HL-60 (cell line): ENCODE data around the gene METTL9.
"Not testable (repeated sequence)": the region's sequence is repeated elsewhere in the genome, so short reads cannot be mapped to it uniquely, and the experiment has no call there.

Source experiments
- DNase-seq, 2 experiments: peaks; one replicate each; pipeline ENCODE4 v3.0.0-alpha.2; 2010 to 2020; ENCODE audit warnings: low read depth in 1 of 2, low spot score in 1 of 2
- H3K27ac ChIP-seq: fragments of 250-450 bp; sonication (Bioruptor Pico); replicated peaks from 2 replicates; pipeline ENCODE4 v1.5.1; 2020; ENCODE audit warnings: mild to moderate bottlenecking, moderate library complexity
- H3K27me3 ChIP-seq: fragments of 250-450 bp; sonication (Bioruptor Pico); 2 replicates; pipeline ENCODE4 v1.5.1; 2021; ENCODE audit warnings: mild to moderate bottlenecking, moderate library complexity; ENCODE audit not compliant: insufficient read depth, poor library complexity, severe bottlenecking
- H3K4me3 ChIP-seq: replicated peaks from 2 replicates; pipeline ENCODE4 v1.5.1; 2011; ENCODE audit warnings: mild to moderate bottlenecking, control low read depth, low read length; ENCODE audit not compliant: insufficient read depth
- GABPA ChIP-seq: IDR thresholded peaks from 2 replicates; pipeline ENCODE4 v1.6.1; 2012; ENCODE audit warnings: low read depth
- POLR2AphosphoS5 ChIP-seq: IDR thresholded peaks from 2 replicates; pipeline ENCODE4 v1.6.1; 2012; ENCODE audit warnings: low read depth
- SPI1 ChIP-seq: IDR thresholded peaks from 2 replicates; pipeline ENCODE4 v1.6.1; 2012; ENCODE audit warnings: low read depth, mild to moderate bottlenecking, borderline replicate concordance
- TF ChIP-seq, protein P1 (sequence below): IDR thresholded peaks from one replicate; pipeline ENCODE4 v1.5.1; 2011; ENCODE audit warnings: low read length, control low read depth, inconsistent platforms; ENCODE audit not compliant: insufficient read depth
- TF ChIP-seq, protein P2 (sequence below): IDR thresholded peaks from 2 replicates; pipeline ENCODE4 v1.6.1; 2012; ENCODE audit warnings: low read depth; ENCODE audit not compliant: insufficient replicate concordance

The METTL9 gene

DNA sequence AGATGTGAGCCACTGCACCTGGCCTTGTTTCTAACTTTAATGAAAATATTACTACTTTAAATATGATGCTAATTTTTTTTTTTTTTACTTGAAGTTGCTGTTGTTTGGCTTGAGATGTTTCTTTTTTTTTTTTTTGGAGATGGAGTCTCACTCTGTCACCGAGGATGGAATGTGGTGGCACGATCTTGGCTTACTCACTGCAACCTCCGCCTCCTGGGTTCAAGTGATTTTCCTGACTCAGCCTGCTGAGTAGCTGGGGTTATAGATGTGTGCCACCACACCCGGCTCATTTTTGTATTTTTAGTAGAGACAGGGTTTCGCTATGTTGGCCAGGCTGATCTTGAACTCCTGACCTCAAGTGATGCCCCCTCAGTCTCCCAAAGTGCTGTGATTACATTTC is 29.4 kb downstream of the METTL9 start:
- no peaks in the 10 kb centered on the region for H3K27me3 ChIP-seq
- TF ChIP-seq POLR2AphosphoS5 = no peak
- no peak for TF ChIP-seq GABPA
- no peak for TF ChIP-seq SPI1
- TF ChIP-seq, protein P1, sequence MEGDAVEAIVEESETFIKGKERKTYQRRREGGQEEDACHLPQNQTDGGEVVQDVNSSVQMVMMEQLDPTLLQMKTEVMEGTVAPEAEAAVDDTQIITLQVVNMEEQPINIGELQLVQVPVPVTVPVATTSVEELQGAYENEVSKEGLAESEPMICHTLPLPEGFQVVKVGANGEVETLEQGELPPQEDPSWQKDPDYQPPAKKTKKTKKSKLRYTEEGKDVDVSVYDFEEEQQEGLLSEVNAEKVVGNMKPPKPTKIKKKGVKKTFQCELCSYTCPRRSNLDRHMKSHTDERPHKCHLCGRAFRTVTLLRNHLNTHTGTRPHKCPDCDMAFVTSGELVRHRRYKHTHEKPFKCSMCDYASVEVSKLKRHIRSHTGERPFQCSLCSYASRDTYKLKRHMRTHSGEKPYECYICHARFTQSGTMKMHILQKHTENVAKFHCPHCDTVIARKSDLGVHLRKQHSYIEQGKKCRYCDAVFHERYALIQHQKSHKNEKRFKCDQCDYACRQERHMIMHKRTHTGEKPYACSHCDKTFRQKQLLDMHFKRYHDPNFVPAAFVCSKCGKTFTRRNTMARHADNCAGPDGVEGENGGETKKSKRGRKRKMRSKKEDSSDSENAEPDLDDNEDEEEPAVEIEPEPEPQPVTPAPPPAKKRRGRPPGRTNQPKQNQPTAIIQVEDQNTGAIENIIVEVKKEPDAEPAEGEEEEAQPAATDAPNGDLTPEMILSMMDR = no peak
- TF ChIP-seq, protein P2, sequence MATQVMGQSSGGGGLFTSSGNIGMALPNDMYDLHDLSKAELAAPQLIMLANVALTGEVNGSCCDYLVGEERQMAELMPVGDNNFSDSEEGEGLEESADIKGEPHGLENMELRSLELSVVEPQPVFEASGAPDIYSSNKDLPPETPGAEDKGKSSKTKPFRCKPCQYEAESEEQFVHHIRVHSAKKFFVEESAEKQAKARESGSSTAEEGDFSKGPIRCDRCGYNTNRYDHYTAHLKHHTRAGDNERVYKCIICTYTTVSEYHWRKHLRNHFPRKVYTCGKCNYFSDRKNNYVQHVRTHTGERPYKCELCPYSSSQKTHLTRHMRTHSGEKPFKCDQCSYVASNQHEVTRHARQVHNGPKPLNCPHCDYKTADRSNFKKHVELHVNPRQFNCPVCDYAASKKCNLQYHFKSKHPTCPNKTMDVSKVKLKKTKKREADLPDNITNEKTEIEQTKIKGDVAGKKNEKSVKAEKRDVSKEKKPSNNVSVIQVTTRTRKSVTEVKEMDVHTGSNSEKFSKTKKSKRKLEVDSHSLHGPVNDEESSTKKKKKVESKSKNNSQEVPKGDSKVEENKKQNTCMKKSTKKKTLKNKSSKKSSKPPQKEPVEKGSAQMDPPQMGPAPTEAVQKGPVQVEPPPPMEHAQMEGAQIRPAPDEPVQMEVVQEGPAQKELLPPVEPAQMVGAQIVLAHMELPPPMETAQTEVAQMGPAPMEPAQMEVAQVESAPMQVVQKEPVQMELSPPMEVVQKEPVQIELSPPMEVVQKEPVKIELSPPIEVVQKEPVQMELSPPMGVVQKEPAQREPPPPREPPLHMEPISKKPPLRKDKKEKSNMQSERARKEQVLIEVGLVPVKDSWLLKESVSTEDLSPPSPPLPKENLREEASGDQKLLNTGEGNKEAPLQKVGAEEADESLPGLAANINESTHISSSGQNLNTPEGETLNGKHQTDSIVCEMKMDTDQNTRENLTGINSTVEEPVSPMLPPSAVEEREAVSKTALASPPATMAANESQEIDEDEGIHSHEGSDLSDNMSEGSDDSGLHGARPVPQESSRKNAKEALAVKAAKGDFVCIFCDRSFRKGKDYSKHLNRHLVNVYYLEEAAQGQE = no peak
- H3K4me3 ChIP-seq = no peak overlapping the region
- no peak for DNase-seq
- H3K27ac ChIP-seq = no peak overlapping the region

DNA sequence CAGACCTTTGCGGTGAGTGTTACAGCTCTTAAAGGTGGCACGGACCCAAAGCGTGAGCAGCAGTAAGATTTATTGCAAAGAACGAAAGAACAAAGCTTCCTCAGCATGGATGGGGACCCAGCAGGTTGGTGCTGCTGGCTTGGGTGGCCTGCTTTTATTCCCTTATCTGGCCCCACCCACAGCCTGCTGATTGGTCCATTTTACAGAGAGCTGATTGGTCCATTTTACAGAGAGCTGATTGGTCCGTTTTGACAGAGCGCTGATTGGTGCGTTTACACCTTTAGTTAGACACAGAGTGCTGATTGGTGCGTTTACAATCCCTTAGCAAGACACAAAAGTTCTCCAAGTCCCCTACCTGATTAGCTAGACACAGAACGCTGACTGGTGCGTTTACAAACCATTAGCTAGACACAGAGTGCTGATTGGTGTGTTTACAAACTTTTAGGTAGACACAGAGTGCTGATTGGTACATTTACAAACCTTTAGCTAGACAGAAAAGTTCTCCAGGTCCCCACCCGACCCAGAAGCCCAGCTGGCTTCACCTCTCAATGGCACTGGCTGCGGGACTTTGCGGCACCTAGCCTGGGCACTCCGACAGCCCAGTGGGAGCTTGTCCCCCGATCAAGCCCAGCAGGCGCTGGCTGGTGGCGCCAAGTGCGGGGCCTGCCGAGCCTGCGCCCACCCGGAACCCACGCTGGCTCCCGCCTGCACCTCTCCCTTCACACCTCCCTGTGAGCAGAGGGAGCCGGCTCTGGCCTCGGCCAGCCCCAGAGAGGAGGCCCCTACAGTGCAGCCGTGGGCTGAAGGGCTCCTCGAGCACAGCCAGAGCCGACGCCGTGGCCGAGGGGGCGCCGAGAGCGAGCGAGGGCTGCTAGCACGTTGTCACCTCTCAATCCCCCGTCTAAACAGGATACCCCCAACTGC is 30.5 kb downstream of the METTL9 start:
- not testable (repeated sequence) for H3K4me3 ChIP-seq, H3K27me3 ChIP-seq, H3K27ac ChIP-seq, DNase-seq

DNA sequence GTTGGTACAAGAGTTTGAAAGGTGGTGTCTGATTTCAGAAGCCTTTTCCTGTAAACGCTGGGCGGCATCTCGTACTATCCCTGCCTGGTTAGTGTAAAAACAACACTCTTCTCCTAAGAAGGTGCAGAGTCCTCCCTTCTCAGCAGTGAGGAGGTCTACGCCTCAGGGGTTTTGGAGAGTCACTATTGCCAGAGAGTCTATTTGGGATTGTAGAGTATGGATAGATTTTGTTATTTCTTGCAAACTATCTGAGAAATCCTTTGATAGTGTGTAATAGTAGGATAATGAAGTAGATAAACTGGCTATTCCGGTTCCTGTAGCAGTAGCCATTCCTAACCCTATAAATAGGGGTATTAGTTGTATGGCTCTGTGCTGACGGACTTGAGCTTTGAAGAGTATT is 31.5 kb downstream of the METTL9 start:
- not testable (repeated sequence) for H3K27ac ChIP-seq

DNA sequence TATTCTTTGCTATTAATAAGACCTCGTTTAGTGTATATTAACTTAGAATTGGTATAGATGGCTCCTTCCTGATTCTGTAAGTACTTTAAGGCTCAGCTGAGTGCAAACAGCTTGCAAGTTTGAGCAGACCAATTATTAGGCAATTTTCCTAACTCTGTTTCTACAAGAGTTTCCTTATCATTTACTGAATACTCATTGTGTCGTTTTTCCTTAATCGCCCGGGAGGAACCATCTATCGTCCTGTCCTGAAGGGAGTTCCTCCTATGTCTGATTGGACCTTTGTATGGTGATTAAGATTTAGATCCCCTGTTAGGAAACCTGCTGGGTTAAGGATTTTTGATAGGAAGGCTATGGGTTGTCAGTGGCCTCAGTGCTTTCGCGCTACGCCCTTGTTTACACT is 32.0 kb downstream of the METTL9 start:
- not testable (repeated sequence) for H3K27ac ChIP-seq, H3K27me3 ChIP-seq, DNase-seq, H3K4me3 ChIP-seq

More for the DNA sequence above, 31.5 kb downstream of the METTL9 start:
- not testable (repeated sequence) for DNase-seq, H3K27me3 ChIP-seq, H3K4me3 ChIP-seq

DNA sequence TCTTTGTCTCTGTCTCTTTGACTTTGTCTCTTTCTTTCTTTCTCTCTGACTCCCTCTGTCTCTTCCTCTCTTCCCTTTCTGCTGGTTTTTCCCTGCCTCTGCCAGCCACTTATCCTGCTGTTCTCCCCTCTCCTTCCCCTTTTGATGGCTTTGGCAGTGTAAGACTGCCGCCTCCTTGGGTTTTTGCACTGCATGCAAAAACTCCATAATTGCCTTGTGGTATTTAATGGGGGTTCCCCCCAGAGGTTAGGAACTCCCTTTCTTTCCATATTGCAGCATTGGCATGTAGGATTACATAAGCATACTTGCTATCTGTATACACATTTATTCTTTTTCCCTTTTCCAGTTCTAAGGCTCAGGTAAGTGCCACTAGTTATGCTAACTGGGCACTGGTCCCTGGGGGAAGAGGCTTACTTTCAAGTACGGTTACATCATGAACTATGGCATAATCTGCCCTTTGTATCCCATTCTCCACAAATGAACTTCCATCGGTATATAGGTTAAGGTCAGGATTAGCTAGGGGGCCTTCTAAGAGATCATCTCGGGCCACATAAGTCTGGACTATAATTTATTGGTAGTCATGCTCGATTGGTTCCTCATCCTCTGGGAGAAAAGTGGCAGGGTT is 32.7 kb downstream of the METTL9 start:
- DNase-seq = peak in 1 of 2 experiments; percentile 38
- H3K27ac ChIP-seq, H3K4me3 ChIP-seq, H3K27me3 ChIP-seq: not testable (repeated sequence)

DNA sequence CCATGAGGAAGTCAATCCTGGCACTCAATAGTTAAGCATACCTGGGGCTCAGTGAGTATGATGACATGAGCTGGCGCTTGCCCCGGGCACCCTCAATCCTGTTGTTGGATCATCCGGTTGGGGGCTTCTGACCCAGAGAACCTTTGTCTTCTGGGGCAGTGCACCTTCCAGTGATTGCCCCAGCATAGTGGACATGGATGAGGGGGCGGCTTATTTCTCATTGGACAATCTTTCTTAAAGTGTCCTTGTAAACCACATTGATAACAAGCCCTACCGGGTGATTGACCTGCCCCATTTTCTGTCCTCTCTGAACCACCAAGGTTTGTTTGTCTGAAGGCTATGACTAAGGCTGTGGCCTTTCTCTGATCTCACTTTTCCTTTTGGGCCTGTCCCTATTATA is 34.8 kb downstream of the METTL9 start:
- no peaks in the 10 kb centered on the region for H3K27me3 ChIP-seq
- TF ChIP-seq, protein P1 = no peak
- no peak for TF ChIP-seq SPI1
- TF ChIP-seq GABPA = no peak
- no peak for TF ChIP-seq POLR2AphosphoS5
- TF ChIP-seq, protein P2 = no peak
- no peak overlapping the region for H3K4me3 ChIP-seq
- no peak for DNase-seq
- H3K27ac ChIP-seq = no peak overlapping the region

DNA sequence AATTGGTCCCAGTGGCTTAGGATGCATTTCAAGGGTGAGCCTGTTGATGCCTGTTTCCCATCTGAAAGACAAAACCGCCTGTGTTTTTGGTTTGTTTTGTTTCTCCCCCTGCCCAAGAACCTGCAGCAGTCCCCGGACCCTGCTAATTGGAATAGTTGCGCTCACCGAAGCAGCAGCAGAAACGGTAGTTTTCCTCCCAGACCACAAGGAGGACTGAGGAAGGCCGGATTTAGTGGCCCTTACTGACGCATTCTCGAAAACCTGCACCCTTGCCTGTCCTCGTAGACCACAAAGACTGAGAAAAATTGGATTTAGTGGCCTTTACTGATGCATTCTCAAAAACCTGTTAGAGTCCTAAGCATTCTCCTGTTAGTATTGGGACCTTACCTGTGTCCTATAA is 36.3 kb downstream of the METTL9 start:
- not testable (repeated sequence) for H3K27me3 ChIP-seq, DNase-seq, H3K27ac ChIP-seq, H3K4me3 ChIP-seq
